ENCODE results near the gene REEP3.
"Not testable (repeated sequence)": the region's sequence is repeated elsewhere in the genome, so short reads cannot be mapped to it uniquely, and the experiment has no call there.

GRCh38 chr10:63500551-63500950, 20.6 kb upstream of the REEP3 start:
- not testable (repeated sequence) for TF ChIP-seq TAF1 (IDR thresholded peaks at IDR 0.05; ENCODE audit: low read depth); CTCF (IDR thresholded peaks at IDR 0.05; ENCODE audit: poor library complexity, severe bottlenecking); REST (IDR thresholded peaks at IDR 0.05; ENCODE audit: borderline replicate concordance); POLR2AphosphoS5 (IDR thresholded peaks at IDR 0.05); RAD21 (conservative IDR thresholded peaks at IDR 0.05); SMC3 (conservative IDR thresholded peaks at IDR 0.05; ENCODE audit: poor library complexity); MXI1 (conservative IDR thresholded peaks at IDR 0.05; ENCODE audit: poor library complexity, severe bottlenecking)
